C4-2B (cell line): Measurements from ENCODE around the gene HOXB5.

Source experiments
- H3K27ac ChIP-seq: fragments of 450-650 bp; 2 replicates; pipeline ENCODE4 v1.5.1; 2017
- CTCF ChIP-seq: fragments of 450-650 bp; conservative IDR thresholded peaks from 2 replicates; pipeline ENCODE4 v1.5.1; 2017; ENCODE audit warnings: mild to moderate bottlenecking
- ZFX ChIP-seq: fragments of 450-650 bp; IDR thresholded peaks from 2 replicates; pipeline ENCODE4 v1.6.1; 2017

HOXB5 gene

DNA sequence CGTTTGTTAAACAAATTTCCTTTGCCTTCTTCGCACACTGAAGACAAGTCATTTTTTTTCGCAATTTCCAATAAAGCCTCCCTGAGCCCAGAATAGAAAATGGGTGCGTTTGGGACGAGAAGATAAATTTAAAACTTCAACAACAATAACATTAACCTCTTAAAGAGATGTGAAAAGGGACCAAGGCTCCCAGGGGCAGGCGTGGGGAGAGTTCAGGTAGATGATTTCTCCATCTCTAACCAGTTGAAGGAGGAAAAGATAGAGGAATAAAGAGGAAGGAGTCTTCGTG is 14.2 kb downstream of the HOXB5 start:
- no peak for TF ChIP-seq CTCF
- TF ChIP-seq ZFX = no peak
- H3K27ac ChIP-seq = no peak overlapping the region

DNA sequence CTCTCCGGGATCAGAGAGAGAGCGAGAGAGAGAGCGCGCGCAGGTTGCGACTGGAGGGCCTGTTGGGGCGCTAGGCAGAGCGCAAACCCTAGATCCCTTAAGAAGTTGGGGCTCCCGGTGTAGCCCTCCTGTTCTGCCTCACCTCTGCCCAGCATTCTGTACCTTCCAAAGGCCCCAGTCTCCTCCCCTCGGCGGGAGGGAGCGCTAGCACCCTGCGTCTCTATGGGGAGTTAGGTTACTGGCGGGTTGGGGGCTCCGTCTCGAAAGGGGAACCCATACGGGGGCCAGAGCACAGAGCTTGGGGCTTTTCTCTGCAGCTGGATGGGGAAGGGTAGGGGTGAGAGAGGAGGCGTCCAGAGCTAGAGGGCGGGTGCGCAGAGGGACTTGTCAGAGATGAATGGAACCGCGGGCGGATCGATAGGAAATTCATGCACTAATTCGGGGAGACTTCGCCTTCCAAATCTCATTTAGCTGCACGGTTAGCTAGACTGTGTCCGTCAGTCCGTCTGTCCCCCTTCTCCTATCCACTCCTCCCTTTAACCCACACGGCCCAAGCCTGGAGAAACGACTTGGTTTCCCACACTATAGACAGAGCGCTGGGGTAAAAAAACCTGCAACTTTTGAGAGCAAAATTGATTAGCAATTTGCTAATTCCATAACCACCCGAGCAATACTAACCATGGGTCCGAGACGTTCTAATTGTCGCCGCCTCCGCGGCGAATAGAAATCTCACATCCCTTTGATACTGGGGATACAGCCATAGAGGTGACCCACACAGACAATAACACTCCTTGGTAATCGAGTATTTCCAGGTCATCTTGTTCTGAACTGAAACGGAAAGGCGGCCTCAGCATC is 14.7 kb downstream of the HOXB5 start:
- no peak overlapping the region for H3K27ac ChIP-seq
- TF ChIP-seq CTCF (no peak), ZFX (no peak)

DNA sequence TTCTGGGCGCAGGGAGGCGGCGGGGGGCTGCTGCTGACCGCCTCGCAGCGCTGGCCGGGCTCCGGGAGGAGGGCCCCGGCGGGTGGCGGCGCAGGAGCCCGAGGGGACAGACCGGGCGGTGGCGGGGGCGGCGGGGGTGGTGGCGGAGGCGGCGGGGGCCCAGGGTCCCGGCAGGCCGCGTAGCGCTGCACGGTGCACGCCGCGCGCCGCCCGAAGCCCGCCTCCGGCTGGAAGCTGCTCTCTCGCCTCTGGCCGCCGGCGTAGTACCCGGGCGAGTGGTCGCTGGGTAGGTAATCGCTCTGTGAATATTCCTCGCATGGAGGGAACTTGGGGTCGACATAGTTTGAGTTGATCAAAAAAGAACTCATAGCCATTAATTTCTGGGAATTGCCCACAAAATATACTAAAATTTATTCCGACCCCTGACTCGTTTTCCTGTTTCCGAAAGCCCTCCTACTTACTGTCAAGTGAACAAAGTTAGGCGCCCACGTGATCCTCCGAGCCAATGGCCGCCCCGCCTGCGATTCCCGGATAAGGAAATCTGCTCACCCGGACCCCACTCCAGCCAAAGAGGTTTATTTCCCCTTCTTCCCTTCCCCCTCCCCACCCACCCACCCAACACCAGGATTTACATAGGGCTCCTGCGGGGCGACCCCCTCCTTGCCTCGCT is 15.5 kb downstream of the HOXB5 start, which contains the start of gene HOXB4:
Gene HOXB4, minus strand, starts transcription at position 405 of the 670 bp plus-strand sequence. Its CDS starts 31 bp downstream, at position 374.
- no peak within 1 kb of the TSS for H3K27ac ChIP-seq
- TF ChIP-seq ZFX (no peak), CTCF (no peak)

GRCh38 chr17:48577330-48577945 is 16.1 kb downstream of the HOXB5 start:
- H3K27ac ChIP-seq = no peak overlapping the region
- TF ChIP-seq ZFX = no peak
- TF ChIP-seq CTCF = no peak

DNA sequence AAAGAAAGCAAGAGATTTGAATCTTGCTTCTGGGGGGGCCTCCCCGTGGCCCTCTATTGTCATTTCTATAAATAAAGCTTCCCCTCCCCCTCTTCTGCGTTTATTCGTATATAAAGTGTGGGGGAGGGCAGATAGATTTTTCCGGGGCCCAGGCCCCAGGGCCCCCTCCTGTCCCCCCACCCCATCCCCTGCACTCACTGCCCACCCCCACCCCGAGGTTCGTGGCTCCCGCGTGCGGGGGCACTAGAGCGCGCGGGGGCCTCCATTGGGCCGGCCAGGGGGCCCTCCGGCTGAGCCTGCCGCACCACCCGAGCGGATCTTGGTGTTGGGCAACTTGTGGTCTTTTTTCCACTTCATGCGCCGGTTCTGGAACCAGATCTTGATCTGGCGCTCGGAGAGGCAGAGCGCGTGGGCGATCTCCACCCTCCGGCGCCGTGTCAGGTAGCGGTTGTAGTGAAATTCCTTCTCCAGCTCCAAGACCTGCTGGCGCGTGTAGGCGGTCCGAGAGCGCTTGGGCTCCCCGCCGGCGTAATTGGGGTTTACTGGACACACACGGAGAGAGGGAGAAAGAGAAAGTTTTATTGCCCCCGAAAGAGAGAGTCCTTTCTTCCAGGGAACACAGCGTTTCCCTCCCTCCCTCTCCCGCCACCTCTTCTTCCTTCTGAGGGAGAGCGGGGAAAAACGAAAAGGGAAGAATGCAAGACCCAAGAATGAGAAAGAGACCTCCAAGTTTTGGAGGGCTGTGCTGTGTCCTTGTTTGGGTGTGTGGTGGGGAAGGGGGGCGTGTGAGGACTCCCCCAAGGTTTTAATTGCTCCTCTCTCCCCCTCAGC is 16.9 kb downstream of the HOXB5 start:
- TF ChIP-seq ZFX (no peak), CTCF (no peak)

GRCh38 chr17:48575673-48576478 is 17.7 kb downstream of the HOXB5 start:
- TF ChIP-seq ZFX = no peak
- no peak for TF ChIP-seq CTCF

More for the DNA sequence above, 16.9 kb downstream of the HOXB5 start:
- no peak overlapping the region for H3K27ac ChIP-seq

More at GRCh38 chr17:48575673-48576478, 17.7 kb downstream of the HOXB5 start:
- H3K27ac ChIP-seq = no peak overlapping the region
